ENCODE results near the gene ZFAND3. TPM values are rescaled to one million over a fixed set of nuclear protein-coding genes. Genes with fewer than 3 reads are reported as not detected.

Gene ZFAND3
- polyA plus RNA-seq, 4 donors: 35.9 to 80.4 (median 40.9) TPM

- no peak overlapping the region for H3K4me3 ChIP-seq (ENCODE audit: low read depth in 1 of 3, low read length in 3 of 3)
- DNase-seq (peak in 1 of 2 donors; percentile 22), FAIRE-seq (no peak)
- no peaks in the 10 kb centered on the region for H3K9me3 ChIP-seq (ENCODE audit: control insufficient read depth in 2 of 2, insufficient read depth in 1 of 2, low read depth in 1 of 2, low read length in 1 of 2)
- WGBS, 3 donors: 86 to 96% (median 87%) methylated on average over 1 of the region's 1 CpG
- no peak overlapping the region for H3K27ac ChIP-seq (ENCODE audit: low read depth in 1 of 3, low read length in 2 of 3)
- H3K27me3 ChIP-seq (ENCODE audit: control insufficient read depth in 3 of 3, insufficient read depth in 3 of 3, low read length in 3 of 3): no peaks in the 10 kb centered on the region
- H3K36me3 ChIP-seq (ENCODE audit: control insufficient read depth in 3 of 3, insufficient read depth in 2 of 3, low read depth in 1 of 3, low read length in 3 of 3): no peaks in the 10 kb centered on the region
- H3K4me1 ChIP-seq (ENCODE audit: control insufficient read depth in 3 of 3, insufficient read depth in 2 of 3, low read depth in 1 of 3, low read length in 2 of 3): peaks cover 1 to 7% (median 2%) of the 10 kb centered on the region in 3 donors
Observed at GRCh38 chr6:37922563-37922962, 103.0 kb downstream of the ZFAND3 start.

DNA sequence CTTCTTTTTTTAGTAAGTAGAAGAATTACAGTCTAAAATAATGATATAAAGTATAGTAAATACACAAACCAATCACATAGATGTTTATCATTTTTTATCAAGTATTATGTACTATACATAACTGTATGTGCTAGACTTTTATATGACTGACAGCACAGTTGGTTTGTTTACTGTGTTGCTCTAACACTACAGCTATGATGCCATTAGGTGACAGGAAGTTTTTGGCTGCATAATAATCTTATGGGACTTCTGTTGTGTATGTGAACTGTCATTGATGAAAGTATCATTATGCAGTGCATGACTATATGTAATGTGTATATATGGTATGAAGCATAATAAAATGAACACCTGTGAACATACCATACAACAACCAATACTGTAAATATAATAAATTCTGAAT, 104.0 kb downstream of the ZFAND3 start:
- FAIRE-seq: no peak
- H3K9me3 ChIP-seq (ENCODE audit: control insufficient read depth in 2 of 2, insufficient read depth in 1 of 2, low read depth in 1 of 2, low read length in 1 of 2): no peaks in the 10 kb centered on the region

DNA sequence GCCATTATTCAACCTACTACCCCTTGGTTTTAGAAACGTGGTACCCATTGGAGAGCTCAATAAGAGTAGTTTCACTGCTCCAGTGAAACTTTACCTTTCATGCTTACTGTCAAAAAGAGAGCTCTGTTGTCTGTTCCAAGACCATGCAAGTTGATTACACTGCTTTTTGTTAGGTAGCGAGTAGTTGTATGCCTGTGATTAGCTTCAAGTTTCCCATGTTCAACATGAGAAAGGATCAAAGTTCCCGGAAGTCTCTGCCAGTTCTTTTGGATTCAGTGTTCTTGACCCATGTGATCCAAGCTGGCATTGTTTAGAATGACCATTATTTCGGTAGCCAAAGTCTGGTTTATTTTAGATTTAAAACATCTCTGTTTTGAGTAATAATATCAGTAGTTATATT, 107.1 kb downstream of the ZFAND3 start:
- no peak overlapping the region for H3K27ac ChIP-seq (ENCODE audit: low read depth in 1 of 3, low read length in 2 of 3)
- FAIRE-seq (no peak), DNase-seq (no peak)
- peaks cover 8 to 25% (median 15%) of the 10 kb centered on the region in 3 donors for H3K4me1 ChIP-seq (ENCODE audit: control insufficient read depth in 3 of 3, insufficient read depth in 2 of 3, low read depth in 1 of 3, low read length in 2 of 3)
- 77 to 90% (median 80%) methylated on average over 4 of the region's 4 CpGs for WGBS, 3 donors
- no peaks in the 10 kb centered on the region for H3K9me3 ChIP-seq (ENCODE audit: control insufficient read depth in 2 of 2, insufficient read depth in 1 of 2, low read depth in 1 of 2, low read length in 1 of 2)
- no peaks in the 10 kb centered on the region for H3K36me3 ChIP-seq (ENCODE audit: control insufficient read depth in 3 of 3, insufficient read depth in 2 of 3, low read depth in 1 of 3, low read length in 3 of 3)
- H3K27me3 ChIP-seq (ENCODE audit: control insufficient read depth in 3 of 3, insufficient read depth in 3 of 3, low read length in 3 of 3): no peaks in the 10 kb centered on the region
- no peak overlapping the region for H3K4me3 ChIP-seq (ENCODE audit: low read depth in 1 of 3, low read length in 3 of 3)

More for the DNA sequence above, 104.0 kb downstream of the ZFAND3 start:
- Histone ChIP-seq H3K27me3 (ENCODE audit: control insufficient read depth in 3 of 3, insufficient read depth in 3 of 3, low read length in 3 of 3) (no peaks in the 10 kb centered on the region), H3K4me3 (ENCODE audit: low read depth in 1 of 3, low read length in 3 of 3) (no peak overlapping the region), H3K27ac (ENCODE audit: low read depth in 1 of 3, low read length in 2 of 3) (no peak overlapping the region), H3K4me1 (ENCODE audit: control insufficient read depth in 3 of 3, insufficient read depth in 2 of 3, low read depth in 1 of 3, low read length in 2 of 3) (peaks cover 0 to 9% (median 4%) of the 10 kb centered on the region in 3 donors), H3K36me3 (ENCODE audit: control insufficient read depth in 3 of 3, insufficient read depth in 2 of 3, low read depth in 1 of 3, low read length in 3 of 3) (no peaks in the 10 kb centered on the region)
- no peak for DNase-seq

DNA sequence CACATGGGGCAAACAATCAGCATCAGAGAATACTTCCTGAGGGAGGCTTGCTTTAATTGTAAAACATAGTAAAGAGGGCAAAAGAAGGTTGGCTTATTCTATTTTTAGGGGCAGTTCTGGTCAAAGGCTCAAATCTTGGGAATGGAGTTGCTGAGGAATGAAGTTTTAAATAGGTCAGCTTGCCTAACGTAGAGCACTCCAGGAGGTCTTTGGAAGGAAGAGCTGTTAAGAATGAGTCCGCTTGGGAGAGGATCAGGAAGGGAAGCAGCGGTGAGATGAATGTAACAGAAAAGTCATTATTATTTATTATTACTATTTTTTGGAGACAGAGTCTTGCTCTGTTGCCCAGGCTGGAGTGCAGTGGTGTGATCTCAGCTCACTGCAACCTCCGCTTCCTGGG, 108.7 kb downstream of the ZFAND3 start:
- Histone ChIP-seq H3K4me3 (ENCODE audit: low read depth in 1 of 3, low read length in 3 of 3) (no peak overlapping the region), H3K36me3 (ENCODE audit: control insufficient read depth in 3 of 3, insufficient read depth in 2 of 3, low read depth in 1 of 3, low read length in 3 of 3) (no peaks in the 10 kb centered on the region), H3K27me3 (ENCODE audit: control insufficient read depth in 3 of 3, insufficient read depth in 3 of 3, low read length in 3 of 3) (no peaks in the 10 kb centered on the region), H3K27ac (ENCODE audit: low read depth in 1 of 3, low read length in 2 of 3) (no peak overlapping the region), H3K9me3 (ENCODE audit: control insufficient read depth in 2 of 2, insufficient read depth in 1 of 2, low read depth in 1 of 2, low read length in 1 of 2) (no peaks in the 10 kb centered on the region), H3K4me1 (ENCODE audit: control insufficient read depth in 3 of 3, insufficient read depth in 2 of 3, low read depth in 1 of 3, low read length in 2 of 3) (peaks cover 8 to 21% (median 17%) of the 10 kb centered on the region in 3 donors)
- no peak for DNase-seq
- WGBS, 3 donors: 76 to 97% (median 95%) methylated on average over 4 of the region's 4 CpGs
- FAIRE-seq: no peak

- peak; percentile 74 to 88 for DNase-seq
- peak overlapping the region; percentile 17 to 79 (median 76) for H3K27ac ChIP-seq (ENCODE audit: low read depth in 1 of 3, low read length in 2 of 3)
- WGBS, 3 donors: 31 to 67% (median 53%) methylated on average over 4 of the region's 4 CpGs
- H3K9me3 ChIP-seq (ENCODE audit: control insufficient read depth in 2 of 2, insufficient read depth in 1 of 2, low read depth in 1 of 2, low read length in 1 of 2): no peaks in the 10 kb centered on the region
- H3K27me3 ChIP-seq (ENCODE audit: control insufficient read depth in 3 of 3, insufficient read depth in 3 of 3, low read length in 3 of 3): no peaks in the 10 kb centered on the region
- peaks cover 7 to 21% (median 17%) of the 10 kb centered on the region in 3 donors for H3K4me1 ChIP-seq (ENCODE audit: control insufficient read depth in 3 of 3, insufficient read depth in 2 of 3, low read depth in 1 of 3, low read length in 2 of 3)
- FAIRE-seq: no peak
- H3K4me3 ChIP-seq (ENCODE audit: low read depth in 1 of 3, low read length in 3 of 3): no peak overlapping the region
- no peaks in the 10 kb centered on the region for H3K36me3 ChIP-seq (ENCODE audit: control insufficient read depth in 3 of 3, insufficient read depth in 2 of 3, low read depth in 1 of 3, low read length in 3 of 3)
Observed at GRCh38 chr6:37930288-37930971, 110.9 kb downstream of the ZFAND3 start.

- no peak overlapping the region for H3K4me3 ChIP-seq (ENCODE audit: low read depth in 1 of 3, low read length in 3 of 3)
- no peaks in the 10 kb centered on the region for H3K9me3 ChIP-seq (ENCODE audit: control insufficient read depth in 2 of 2, insufficient read depth in 1 of 2, low read depth in 1 of 2, low read length in 1 of 2)
- peak overlapping the region; percentile 17 to 79 (median 76) for H3K27ac ChIP-seq (ENCODE audit: low read depth in 1 of 3, low read length in 2 of 3)
- 86 to 94% (median 93%) methylated on average over 1 of the region's 1 CpG for WGBS, 3 donors
- no peaks in the 10 kb centered on the region for H3K27me3 ChIP-seq (ENCODE audit: control insufficient read depth in 3 of 3, insufficient read depth in 3 of 3, low read length in 3 of 3)
- no peak for FAIRE-seq
- peak in 1 of 2 donors; percentile 13 for DNase-seq
- H3K36me3 ChIP-seq (ENCODE audit: control insufficient read depth in 3 of 3, insufficient read depth in 2 of 3, low read depth in 1 of 3, low read length in 3 of 3): no peaks in the 10 kb centered on the region
- peaks cover 7 to 21% (median 17%) of the 10 kb centered on the region in 3 donors for H3K4me1 ChIP-seq (ENCODE audit: control insufficient read depth in 3 of 3, insufficient read depth in 2 of 3, low read depth in 1 of 3, low read length in 2 of 3)
Observed at GRCh38 chr6:37931066-37931465, 111.5 kb downstream of the ZFAND3 start.

DNA sequence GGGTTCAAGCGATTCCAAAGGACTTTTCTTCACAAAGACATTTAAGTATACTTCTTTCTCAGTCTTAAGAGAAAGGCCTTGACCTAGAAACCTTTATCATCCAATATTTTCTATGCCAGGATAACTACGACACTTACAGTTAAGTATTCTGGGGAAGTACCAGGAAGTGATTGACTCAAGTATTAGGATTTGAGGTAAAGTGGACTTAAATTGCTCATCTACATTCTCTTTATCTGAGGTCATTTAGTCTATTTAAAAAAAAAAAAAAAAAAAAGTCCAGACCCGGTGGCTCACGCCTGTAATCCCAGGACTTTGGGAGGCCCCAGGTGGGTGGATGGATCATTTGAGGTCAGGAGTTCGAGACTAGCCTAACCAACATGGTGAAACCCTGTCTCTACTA, 114.7 kb downstream of the ZFAND3 start:
- Histone ChIP-seq H3K4me1 (ENCODE audit: control insufficient read depth in 3 of 3, insufficient read depth in 2 of 3, low read depth in 1 of 3, low read length in 2 of 3) (peaks cover 4 to 14% (median 13%) of the 10 kb centered on the region in 3 donors), H3K4me3 (ENCODE audit: low read depth in 1 of 3, low read length in 3 of 3) (no peak overlapping the region), H3K9me3 (ENCODE audit: control insufficient read depth in 2 of 2, insufficient read depth in 1 of 2, low read depth in 1 of 2, low read length in 1 of 2) (no peaks in the 10 kb centered on the region), H3K27ac (ENCODE audit: low read depth in 1 of 3, low read length in 2 of 3) (no peak overlapping the region), H3K36me3 (ENCODE audit: control insufficient read depth in 3 of 3, insufficient read depth in 2 of 3, low read depth in 1 of 3, low read length in 3 of 3) (no peaks in the 10 kb centered on the region), H3K27me3 (ENCODE audit: control insufficient read depth in 3 of 3, insufficient read depth in 3 of 3, low read length in 3 of 3) (no peaks in the 10 kb centered on the region)
- no peak for DNase-seq
- 87 to 94% (median 92%) methylated on average over 5 of the region's 5 CpGs for WGBS, 3 donors
- FAIRE-seq: no peak

- no peak for DNase-seq
- Histone ChIP-seq H3K4me1 (ENCODE audit: control insufficient read depth in 3 of 3, insufficient read depth in 2 of 3, low read depth in 1 of 3, low read length in 2 of 3) (peaks cover 2 to 4% (median 3%) of the 10 kb centered on the region in 3 donors), H3K27me3 (ENCODE audit: control insufficient read depth in 3 of 3, insufficient read depth in 3 of 3, low read length in 3 of 3) (no peaks in the 10 kb centered on the region), H3K36me3 (ENCODE audit: control insufficient read depth in 3 of 3, insufficient read depth in 2 of 3, low read depth in 1 of 3, low read length in 3 of 3) (no peaks in the 10 kb centered on the region), H3K27ac (ENCODE audit: low read depth in 1 of 3, low read length in 2 of 3) (no peak overlapping the region), H3K9me3 (ENCODE audit: control insufficient read depth in 2 of 2, insufficient read depth in 1 of 2, low read depth in 1 of 2, low read length in 1 of 2) (no peaks in the 10 kb centered on the region), H3K4me3 (ENCODE audit: low read depth in 1 of 3, low read length in 3 of 3) (no peak overlapping the region)
- WGBS, 3 donors: 94 to 96% (median 94%) methylated on average over 2 of the region's 2 CpGs
- FAIRE-seq: no peak
Observed at GRCh38 chr6:37936150-37936549, 116.6 kb downstream of the ZFAND3 start.

- Histone ChIP-seq H3K27me3 (ENCODE audit: control insufficient read depth in 3 of 3, insufficient read depth in 3 of 3, low read length in 3 of 3) (no peaks in the 10 kb centered on the region), H3K9me3 (ENCODE audit: control insufficient read depth in 2 of 2, insufficient read depth in 1 of 2, low read depth in 1 of 2, low read length in 1 of 2) (no peaks in the 10 kb centered on the region), H3K4me1 (ENCODE audit: control insufficient read depth in 3 of 3, insufficient read depth in 2 of 3, low read depth in 1 of 3, low read length in 2 of 3) (peaks cover 0 to 2% (median 0%) of the 10 kb centered on the region in 3 donors), H3K27ac (ENCODE audit: low read depth in 1 of 3, low read length in 2 of 3) (no peak overlapping the region), H3K36me3 (ENCODE audit: control insufficient read depth in 3 of 3, insufficient read depth in 2 of 3, low read depth in 1 of 3, low read length in 3 of 3) (no peaks in the 10 kb centered on the region), H3K4me3 (ENCODE audit: low read depth in 1 of 3, low read length in 3 of 3) (no peak overlapping the region)
- no peak for DNase-seq
- FAIRE-seq: no peak
Observed at GRCh38 chr6:37936906-37937305, 117.4 kb downstream of the ZFAND3 start.
